HG03196 (cell line): ENCODE measurements around the gene VPS39.

Experiments used
- ATAC-seq: cut with Tn5 transposase; IDR thresholded peaks from one replicate; pipeline ENCODE4 v1.9.1; 2021; ENCODE audit not compliant: unreplicated experiment

Gene VPS39

GRCh38 chr15:42160136-42160535 lies 48.0 kb downstream of the VPS39 start:
- ATAC-seq = no peak

GRCh38 chr15:42159381-42160015 lies 48.6 kb downstream of the VPS39 start:
- ATAC-seq = no peak

- ATAC-seq = no peak
Observed at GRCh38 chr15:42158941-42159340, 49.2 kb downstream of the VPS39 start.

- no peak for ATAC-seq
Observed at GRCh38 chr15:42157981-42158765, 49.9 kb downstream of the VPS39 start.

- ATAC-seq = no peak
Observed at GRCh38 chr15:42157381-42157780, 50.7 kb downstream of the VPS39 start.

GRCh38 chr15:42156243-42156922 lies 51.7 kb downstream of the VPS39 start, which contains the start of gene PLA2G4F:
Gene PLA2G4F, minus strand, starts transcription at chr15:42156636. Its CDS starts 87 bp downstream, at chr15:42156549.
- no peak for ATAC-seq

- no peak for ATAC-seq
Observed at GRCh38 chr15:42155546-42156242, 52.4 kb downstream of the VPS39 start.

- ATAC-seq = no peak
Observed at GRCh38 chr15:42154956-42155355, 53.1 kb downstream of the VPS39 start.

- ATAC-seq = no peak
Observed at GRCh38 chr15:42154212-42154941, 53.7 kb downstream of the VPS39 start.

GRCh38 chr15:42153874-42154211 lies 54.3 kb downstream of the VPS39 start:
- ATAC-seq = no peak

- ATAC-seq = no peak
Observed at GRCh38 chr15:42152921-42153698, 55.0 kb downstream of the VPS39 start.

- ATAC-seq = no peak
Observed at GRCh38 chr15:42152196-42152920, 55.7 kb downstream of the VPS39 start.

- ATAC-seq = no peak
Observed at GRCh38 chr15:42151736-42152135, 56.4 kb downstream of the VPS39 start.

GRCh38 chr15:42151141-42151561 lies 57.0 kb downstream of the VPS39 start:
- ATAC-seq = no peak

- no peak for ATAC-seq
Observed at GRCh38 chr15:42150219-42150970, 57.7 kb downstream of the VPS39 start.

- ATAC-seq = no peak
Observed at GRCh38 chr15:42149493-42150218, 58.4 kb downstream of the VPS39 start.

GRCh38 chr15:42148808-42149492 lies 59.2 kb downstream of the VPS39 start:
- no peak for ATAC-seq

GRCh38 chr15:42147431-42147735 lies 60.7 kb downstream of the VPS39 start:
- ATAC-seq = no peak
